ENCODE measurements around the gene AQP5.

AQP5 gene

GRCh38 chr12:49969651-49970429 lies 8.2 kb downstream of the AQP5 start:
- H3K4me3 Mint-ChIP-seq: no peak overlapping the region
- ATAC-seq (replicated peaks): no peak
- H3K27me3 Mint-ChIP-seq: peaks cover 17 to 21% of the 10 kb centered on the region in 2 donors
- no peaks in the 10 kb centered on the region for H3K36me3 Mint-ChIP-seq
- H3K4me1 Mint-ChIP-seq: peaks cover 4 to 7% of the 10 kb centered on the region in 2 donors
- no peak overlapping the region for H3K27ac Mint-ChIP-seq
- DNase-seq: no peak
- no peaks in the 10 kb centered on the region for H3K9me3 Mint-ChIP-seq

DNA sequence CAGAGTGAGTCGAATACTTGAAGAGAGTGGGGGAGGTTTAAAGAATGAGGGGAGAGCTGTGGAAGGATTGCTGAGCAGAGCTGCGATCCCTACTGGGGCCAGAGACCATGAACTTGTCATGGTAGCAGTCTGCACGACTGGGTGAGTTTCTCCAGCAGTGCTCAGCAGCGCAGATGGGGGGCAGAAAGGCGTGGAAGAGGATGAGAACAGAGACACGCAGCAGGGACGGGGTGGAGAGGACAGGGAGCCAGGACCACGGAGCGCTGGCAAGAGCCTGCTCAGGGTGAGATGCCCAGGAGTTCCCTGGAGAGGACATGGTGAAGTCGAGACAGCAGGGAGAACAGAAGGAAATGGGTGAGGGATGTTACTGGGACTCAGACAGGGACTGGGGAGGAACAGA lies 9.0 kb downstream of the AQP5 start:
- DNase-seq: no peak
- Mint-ChIP-seq H3K4me3 (no peak overlapping the region), H3K36me3 (no peaks in the 10 kb centered on the region), H3K9me3 (no peaks in the 10 kb centered on the region), H3K27me3 (peaks cover 13 to 15% of the 10 kb centered on the region in 2 donors), H3K27ac (no peak overlapping the region), H3K4me1 (peaks cover 4 to 7% of the 10 kb centered on the region in 2 donors)
- ATAC-seq (replicated peaks): no peak

DNA sequence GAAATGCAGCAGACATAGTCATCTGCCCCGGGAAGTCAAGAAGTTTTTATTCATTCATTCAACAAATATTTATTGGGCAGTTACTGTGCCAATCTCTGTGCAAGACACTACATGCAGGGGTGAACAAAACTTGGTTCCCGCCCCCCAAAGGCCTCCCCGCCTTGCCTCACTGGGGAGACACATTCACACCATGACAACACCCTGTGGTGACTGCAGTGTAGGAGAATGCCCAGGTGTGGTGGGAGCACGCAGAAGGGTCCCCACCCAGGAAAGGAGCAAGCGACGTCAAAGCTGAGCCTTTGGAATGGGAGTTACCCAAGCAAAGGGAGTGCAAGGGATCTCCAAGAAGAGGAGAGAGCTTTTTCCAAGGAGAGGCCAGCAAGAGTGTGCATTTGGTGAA lies 9.5 kb downstream of the AQP5 start:
- H3K9me3 Mint-ChIP-seq: no peaks in the 10 kb centered on the region

DNA sequence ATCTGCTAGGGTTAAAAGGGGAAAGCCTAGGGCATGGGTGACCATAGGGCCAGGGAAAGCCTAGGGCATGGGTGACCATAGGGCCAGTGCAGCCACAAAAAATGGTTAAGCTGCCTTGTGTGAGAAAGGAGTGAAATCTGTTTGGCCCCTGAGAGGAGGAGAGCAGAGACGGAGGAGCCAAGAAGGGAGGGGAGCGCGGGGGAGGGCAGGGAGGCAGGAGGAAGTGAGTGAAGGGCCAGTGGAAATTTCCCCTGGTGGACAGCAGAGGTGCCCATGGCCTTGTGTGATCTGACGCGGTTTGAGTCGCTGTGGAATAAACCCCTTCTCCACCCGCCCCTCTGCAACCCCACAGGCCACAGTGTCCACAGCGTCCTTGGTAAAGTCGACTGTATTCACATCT lies 10.5 kb downstream of the AQP5 start:
- peak overlapping the region; percentile 59 for H3K27ac Mint-ChIP-seq
- no peaks in the 10 kb centered on the region for H3K36me3 Mint-ChIP-seq
- DNase-seq (no peak), ATAC-seq (replicated peaks) (no peak)
- no peaks in the 10 kb centered on the region for H3K9me3 Mint-ChIP-seq
- peaks cover 1 to 2% of the 10 kb centered on the region in 2 donors for H3K4me1 Mint-ChIP-seq
- peaks cover 1% of the 10 kb centered on the region in 2 donors for H3K27me3 Mint-ChIP-seq
- no peak overlapping the region for H3K4me3 Mint-ChIP-seq

More for the DNA sequence above, 9.5 kb downstream of the AQP5 start:
- ATAC-seq (replicated peaks) (no peak), DNase-seq (no peak)
- peaks cover 4 to 7% of the 10 kb centered on the region in 2 donors for H3K4me1 Mint-ChIP-seq
- H3K36me3 Mint-ChIP-seq: no peaks in the 10 kb centered on the region
- H3K27ac Mint-ChIP-seq: no peak overlapping the region
- no peak overlapping the region for H3K4me3 Mint-ChIP-seq
- H3K27me3 Mint-ChIP-seq: peaks cover 8 to 10% of the 10 kb centered on the region in 2 donors

DNA sequence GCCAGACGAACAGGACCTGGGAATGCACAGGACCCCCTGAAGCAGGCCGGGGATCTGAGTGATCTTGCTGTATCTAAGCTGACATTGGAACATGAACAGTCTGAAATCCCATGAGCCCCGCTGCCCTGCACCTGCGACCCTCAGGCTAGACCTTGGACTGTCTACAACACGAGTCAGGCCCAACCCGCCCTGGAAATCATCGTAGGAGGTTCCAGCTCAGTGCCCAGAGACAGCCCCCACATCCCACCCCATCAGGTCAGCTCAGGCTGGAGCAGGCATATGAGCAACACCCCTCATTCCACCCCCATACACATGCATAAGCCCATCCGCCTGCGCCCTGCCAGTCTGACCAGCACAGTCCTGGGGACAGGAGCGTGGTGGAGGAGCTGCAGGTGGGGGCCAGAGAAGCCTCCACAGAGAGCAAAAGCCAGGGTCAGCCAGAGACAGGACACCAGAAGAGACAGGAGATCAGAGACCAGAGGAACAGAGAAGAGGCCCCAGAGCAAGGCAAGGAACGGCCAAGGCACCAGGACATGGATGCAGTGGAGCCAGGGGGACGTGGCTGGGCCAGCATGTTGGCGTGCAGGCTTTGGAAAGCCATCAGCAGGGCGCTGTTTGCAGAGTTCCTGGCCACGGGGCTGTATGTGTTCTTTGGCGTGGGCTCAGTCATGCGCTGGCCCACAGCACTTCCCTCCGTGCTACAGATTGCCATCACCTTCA lies 11.1 kb downstream of the AQP5 start, which contains the start of gene AQP6:
TSS of gene AQP6 (plus strand) at position 307 of the 720 bp plus-strand sequence. CDS start at position 534, 227 bp downstream.
- H3K27ac Mint-ChIP-seq: peak within 1 kb of the TSS; percentile 59
- no peak within 1 kb of the TSS for H3K4me3 Mint-ChIP-seq
- ATAC-seq (replicated peaks) (no peak), DNase-seq (no peak)
- no peaks in the 10 kb centered on the region for H3K4me1 Mint-ChIP-seq
- H3K27me3 Mint-ChIP-seq: no peaks in the 10 kb centered on the region
- no peaks in the 10 kb centered on the region for H3K9me3 Mint-ChIP-seq
- H3K36me3 Mint-ChIP-seq: no peaks in the 10 kb centered on the region

- Mint-ChIP-seq H3K27me3 (no peaks in the 10 kb centered on the region), H3K27ac (peak overlapping the region; percentile 20), H3K4me3 (no peak overlapping the region), H3K4me1 (no peaks in the 10 kb centered on the region), H3K36me3 (no peaks in the 10 kb centered on the region), H3K9me3 (no peaks in the 10 kb centered on the region)
- no peak for DNase-seq
- no peak for ATAC-seq (replicated peaks)
These were observed 11.7 kb downstream of the AQP5 start for GRCh38 chr12:49973361-49973830.

GRCh38 chr12:49974231-49974675 lies 12.6 kb downstream of the AQP5 start:
- Mint-ChIP-seq H3K27me3 (no peaks in the 10 kb centered on the region), H3K36me3 (no peaks in the 10 kb centered on the region), H3K27ac (no peak overlapping the region), H3K4me3 (no peak overlapping the region), H3K9me3 (no peaks in the 10 kb centered on the region), H3K4me1 (no peaks in the 10 kb centered on the region)
- no peak for DNase-seq
- ATAC-seq (replicated peaks): no peak

- H3K27ac Mint-ChIP-seq: no peak overlapping the region
- no peaks in the 10 kb centered on the region for H3K9me3 Mint-ChIP-seq
- no peaks in the 10 kb centered on the region for H3K4me1 Mint-ChIP-seq
- H3K36me3 Mint-ChIP-seq: no peaks in the 10 kb centered on the region
- H3K27me3 Mint-ChIP-seq: no peaks in the 10 kb centered on the region
- DNase-seq (no peak), ATAC-seq (replicated peaks) (no peak)
- no peak overlapping the region for H3K4me3 Mint-ChIP-seq
These were observed 13.1 kb downstream of the AQP5 start for GRCh38 chr12:49974677-49975317.

DNA sequence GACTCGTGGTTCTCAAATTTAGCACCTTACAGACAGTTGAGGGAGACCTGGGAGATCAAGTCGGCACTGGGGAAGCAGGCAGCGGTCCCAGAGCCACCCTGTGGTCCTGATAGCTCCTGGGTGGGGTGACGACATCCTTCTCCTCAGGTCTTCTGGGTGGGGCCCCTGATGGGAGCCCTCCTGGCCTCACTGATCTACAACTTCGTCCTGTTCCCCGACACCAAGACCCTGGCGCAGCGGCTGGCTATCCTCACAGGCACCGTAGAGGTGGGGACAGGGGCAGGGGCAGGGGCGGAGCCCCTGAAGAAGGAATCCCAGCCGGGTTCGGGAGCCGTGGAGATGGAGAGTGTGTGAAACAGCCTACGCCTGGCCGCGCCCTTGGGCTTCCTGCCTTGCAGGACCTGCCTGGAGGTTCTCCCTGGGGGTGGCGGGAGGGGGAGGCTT lies 13.7 kb downstream of the AQP5 start:
- H3K36me3 Mint-ChIP-seq: no peaks in the 10 kb centered on the region
- no peaks in the 10 kb centered on the region for H3K9me3 Mint-ChIP-seq
- ATAC-seq (replicated peaks) (no peak), DNase-seq (no peak)
- H3K4me3 Mint-ChIP-seq: no peak overlapping the region
- no peaks in the 10 kb centered on the region for H3K4me1 Mint-ChIP-seq
- no peaks in the 10 kb centered on the region for H3K27me3 Mint-ChIP-seq
- no peak overlapping the region for H3K27ac Mint-ChIP-seq

- Mint-ChIP-seq H3K4me1 (no peaks in the 10 kb centered on the region), H3K4me3 (no peak overlapping the region), H3K36me3 (no peaks in the 10 kb centered on the region), H3K9me3 (no peaks in the 10 kb centered on the region), H3K27me3 (no peaks in the 10 kb centered on the region), H3K27ac (no peak overlapping the region)
- no peak for ATAC-seq (replicated peaks)
- DNase-seq: no peak
These were observed 14.9 kb downstream of the AQP5 start for GRCh38 chr12:49976557-49976956.

DNA sequence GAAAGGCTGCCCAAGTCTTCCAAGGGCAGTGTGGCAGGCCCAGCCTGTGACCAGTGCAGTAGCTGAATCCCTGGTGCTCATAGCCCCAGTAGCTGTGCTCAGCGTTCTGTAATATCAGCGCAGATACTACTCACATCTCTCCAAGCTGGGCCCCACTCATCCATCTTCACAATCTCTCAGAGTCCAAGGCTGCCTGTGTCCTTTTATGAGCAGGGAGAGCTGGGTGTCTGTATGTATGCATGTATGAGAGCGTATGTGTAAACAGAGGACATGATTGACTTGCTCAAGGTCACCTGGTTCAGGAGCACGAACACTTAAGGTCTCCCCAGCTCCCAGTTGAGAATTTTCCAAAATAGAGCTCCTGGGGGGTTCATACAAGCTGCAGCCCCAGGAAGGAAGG lies 16.5 kb downstream of the AQP5 start:
- no peak overlapping the region for H3K4me3 Mint-ChIP-seq
- H3K36me3 Mint-ChIP-seq: no peaks in the 10 kb centered on the region
- no peaks in the 10 kb centered on the region for H3K9me3 Mint-ChIP-seq
- H3K27ac Mint-ChIP-seq: no peak overlapping the region
- ATAC-seq (replicated peaks): no peak
- no peaks in the 10 kb centered on the region for H3K27me3 Mint-ChIP-seq
- no peak for DNase-seq
- no peaks in the 10 kb centered on the region for H3K4me1 Mint-ChIP-seq

- no peak for DNase-seq
- no peak overlapping the region for H3K27ac Mint-ChIP-seq
- H3K4me1 Mint-ChIP-seq: no peaks in the 10 kb centered on the region
- ATAC-seq (replicated peaks): no peak
- no peaks in the 10 kb centered on the region for H3K9me3 Mint-ChIP-seq
- no peaks in the 10 kb centered on the region for H3K36me3 Mint-ChIP-seq
- H3K27me3 Mint-ChIP-seq: no peaks in the 10 kb centered on the region
- H3K4me3 Mint-ChIP-seq: no peak overlapping the region
These were observed 17.4 kb downstream of the AQP5 start for GRCh38 chr12:49979016-49979586.

DNA sequence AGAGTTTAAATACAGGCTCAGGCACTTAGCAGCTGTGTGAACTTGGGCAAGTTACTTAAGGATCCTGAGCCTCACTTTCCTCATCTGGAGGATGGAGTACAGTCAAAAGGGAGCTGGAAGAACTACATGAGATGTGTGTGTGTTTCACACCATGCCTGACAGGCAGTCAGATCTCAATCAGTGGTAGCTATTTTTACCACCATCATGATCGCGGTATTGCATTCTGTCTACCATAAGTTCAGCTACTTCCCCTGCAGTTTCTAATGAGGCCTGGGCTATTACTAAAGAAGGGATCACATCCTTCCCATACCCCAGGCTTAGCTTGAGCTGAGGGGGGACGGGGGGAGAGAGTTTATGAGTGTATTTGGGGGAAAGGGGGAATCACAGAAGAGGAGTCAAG lies 18.1 kb downstream of the AQP5 start:
- Mint-ChIP-seq H3K27ac (no peak overlapping the region), H3K27me3 (no peaks in the 10 kb centered on the region), H3K36me3 (no peaks in the 10 kb centered on the region), H3K9me3 (no peaks in the 10 kb centered on the region), H3K4me1 (no peaks in the 10 kb centered on the region), H3K4me3 (no peak overlapping the region)
- ATAC-seq (replicated peaks): no peak
- DNase-seq: no peak

Data from stimulated activated naive B cell treated with anti-CD40 and anti-IgM and Interleukin-4, amounts not matched to agents 10 μg/mL and 1 μg/mL and 100 μg/mL, for 72 hours (primary cell).